Stimulated activated CD4-positive, alpha-beta T cell treated with anti-CD3 and anti-CD28 coated beads, Interleukin-15, amount 100 ng/mL, for 24 hours (primary cell): ENCODE data around the gene BANK1.
"Not testable (repeated sequence)": the region's sequence is repeated elsewhere in the genome, so short reads cannot be mapped to it uniquely, and the experiment has no call there.

Source experiments
- DNase-seq: peaks from one replicate; pipeline ENCODE4 v3.0.0-alpha.2; 2020

Gene BANK1

DNA sequence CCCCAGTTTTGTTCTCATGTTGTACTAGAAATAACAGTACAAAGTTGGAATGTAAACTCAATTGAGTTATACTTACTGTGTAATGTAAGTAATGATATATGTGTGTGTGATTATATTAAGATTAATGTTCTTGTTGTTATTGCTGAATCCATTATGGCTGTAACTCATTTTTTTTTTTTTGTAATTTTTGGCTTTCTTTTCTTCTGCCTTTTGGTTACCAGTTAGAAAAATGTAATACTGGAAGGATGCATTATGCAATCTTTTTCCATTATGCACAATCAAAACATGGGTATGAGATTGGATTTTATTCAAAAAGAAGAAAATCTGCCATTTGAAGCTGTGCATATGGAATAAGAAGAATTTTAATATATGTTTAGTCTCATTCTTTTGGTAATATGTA lies 34.0 kb downstream of the BANK1 start:
- no peak for DNase-seq

GRCh38 chr4:101825953-101826352 lies 35.4 kb downstream of the BANK1 start:
- DNase-seq = no peak

DNA sequence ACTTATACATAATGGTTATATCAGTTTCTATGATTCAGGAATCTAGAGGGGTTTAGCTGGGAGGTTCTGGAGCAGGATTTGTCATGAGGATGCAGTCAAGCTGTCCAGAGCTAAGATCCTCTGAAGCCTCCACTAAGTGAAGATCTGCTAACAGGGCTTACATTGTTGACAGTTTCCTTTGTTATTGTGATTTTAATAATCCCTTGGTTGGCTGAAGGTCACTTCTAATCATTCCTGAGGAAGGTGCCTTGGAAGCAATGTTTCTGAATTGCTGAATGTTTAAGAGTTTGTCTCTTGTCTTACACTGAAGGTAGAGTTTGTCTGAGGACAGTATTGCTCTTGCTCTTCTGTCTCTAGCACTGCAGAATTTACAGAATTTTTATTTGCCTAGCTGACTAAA lies 41.3 kb downstream of the BANK1 start:
- DNase-seq = no peak

GRCh38 chr4:101833480-101833879 lies 43.0 kb downstream of the BANK1 start:
- DNase-seq = no peak

DNA sequence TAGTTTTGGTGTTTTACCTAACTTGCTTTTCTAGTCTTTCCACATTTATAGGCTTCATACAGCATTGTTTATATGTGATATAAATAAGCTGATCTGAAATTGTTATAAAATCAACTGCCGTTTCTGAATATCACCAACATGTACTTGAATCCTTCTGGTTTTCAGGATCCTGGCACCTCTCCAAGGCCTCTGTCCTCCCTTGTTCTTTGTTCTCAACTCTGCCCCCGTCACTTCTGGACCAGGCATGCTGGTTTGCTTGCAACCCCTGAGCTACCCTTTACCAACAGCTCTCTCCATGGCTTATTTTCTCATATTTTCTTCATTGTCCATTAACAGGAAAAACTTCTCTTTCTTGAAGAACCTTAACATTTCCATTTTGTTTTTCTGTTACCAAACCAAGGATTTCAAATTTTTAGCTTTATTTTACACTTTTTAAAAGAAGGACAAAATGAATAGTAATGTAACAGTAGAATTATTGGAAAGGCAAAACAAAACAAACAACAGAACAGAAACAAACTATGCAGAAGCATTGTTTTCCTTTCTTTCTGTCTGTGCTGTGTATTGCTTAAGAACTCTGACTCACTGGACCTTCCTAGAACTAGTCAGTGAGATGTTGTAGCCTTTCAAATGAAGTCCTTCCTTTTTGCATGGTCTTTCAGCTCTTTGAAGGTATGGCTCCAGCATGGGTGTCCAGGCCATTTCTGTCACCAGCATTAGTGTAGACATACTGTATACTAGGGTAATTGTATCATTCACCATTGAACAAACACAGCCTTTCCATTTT lies 44.8 kb downstream of the BANK1 start:
- DNase-seq = no peak

DNA sequence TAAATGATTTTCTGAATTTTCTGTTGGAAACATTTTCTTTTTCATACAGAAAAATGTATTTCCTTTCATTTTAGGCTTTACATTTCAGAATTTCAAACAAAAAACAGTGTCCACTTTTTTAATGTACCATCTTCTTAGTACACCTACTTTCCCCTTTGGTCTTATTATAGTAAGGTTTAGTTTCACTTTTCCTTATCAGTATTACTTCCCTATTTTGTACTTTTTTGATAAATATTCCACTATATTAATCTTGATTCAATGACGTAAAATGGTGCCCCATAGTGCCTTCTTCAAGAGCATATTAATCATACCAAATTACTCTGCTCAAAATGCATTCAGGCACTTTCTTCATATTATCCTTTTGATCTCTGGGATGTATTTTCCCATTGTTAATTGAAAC lies 52.5 kb downstream of the BANK1 start:
- no peak for DNase-seq

GRCh38 chr4:101846550-101846949 lies 56.0 kb downstream of the BANK1 start:
- no peak for DNase-seq

- no peak for DNase-seq
Observed at GRCh38 chr4:101850698-101851097, 60.2 kb downstream of the BANK1 start.

GRCh38 chr4:101851672-101852071 lies 61.1 kb downstream of the BANK1 start:
- DNase-seq = no peak

- DNase-seq = no peak
Observed at GRCh38 chr4:101853028-101853427, 62.5 kb downstream of the BANK1 start.

DNA sequence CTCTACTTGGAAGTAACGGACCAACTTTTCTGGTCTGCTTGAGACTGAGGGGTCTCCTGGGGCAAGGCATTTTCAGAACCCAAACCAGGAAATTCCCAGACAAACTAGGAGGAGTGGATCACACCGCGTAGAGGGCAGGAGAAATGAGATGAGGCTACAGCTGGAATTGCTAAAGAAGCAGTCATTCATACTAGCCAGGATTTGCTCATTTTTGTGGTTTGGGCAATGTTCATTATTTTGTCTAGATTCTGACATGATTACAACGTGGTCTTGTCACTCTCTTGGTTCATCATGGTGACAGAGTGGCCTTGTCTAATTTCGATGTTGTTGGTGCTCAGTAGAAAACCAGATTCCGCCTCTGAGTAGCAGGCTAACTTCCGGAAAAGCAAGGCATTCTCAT lies 63.2 kb downstream of the BANK1 start:
- DNase-seq = no peak

DNA sequence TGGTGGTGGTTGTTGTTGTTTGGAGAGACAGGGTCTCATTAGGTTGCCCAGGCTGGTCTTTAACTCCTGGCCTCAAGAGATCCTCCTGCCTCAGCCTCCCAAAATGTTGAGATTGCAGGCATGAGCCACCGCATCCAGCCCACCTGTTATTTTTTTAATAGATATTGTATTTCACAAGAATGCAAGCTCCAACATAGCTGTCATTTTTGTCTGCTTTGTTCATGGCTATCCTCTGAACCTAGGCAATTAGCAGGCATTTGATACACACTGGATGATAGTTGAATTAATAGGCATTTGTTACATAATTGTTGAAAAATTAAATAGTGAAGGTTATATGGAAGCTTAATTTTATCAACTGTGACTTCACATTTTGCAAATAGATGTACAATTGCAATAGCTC lies 64.7 kb downstream of the BANK1 start:
- DNase-seq = no peak

GRCh38 chr4:101856149-101856548 lies 65.6 kb downstream of the BANK1 start:
- no peak for DNase-seq

GRCh38 chr4:101857176-101857575 lies 66.6 kb downstream of the BANK1 start:
- DNase-seq = no peak

DNA sequence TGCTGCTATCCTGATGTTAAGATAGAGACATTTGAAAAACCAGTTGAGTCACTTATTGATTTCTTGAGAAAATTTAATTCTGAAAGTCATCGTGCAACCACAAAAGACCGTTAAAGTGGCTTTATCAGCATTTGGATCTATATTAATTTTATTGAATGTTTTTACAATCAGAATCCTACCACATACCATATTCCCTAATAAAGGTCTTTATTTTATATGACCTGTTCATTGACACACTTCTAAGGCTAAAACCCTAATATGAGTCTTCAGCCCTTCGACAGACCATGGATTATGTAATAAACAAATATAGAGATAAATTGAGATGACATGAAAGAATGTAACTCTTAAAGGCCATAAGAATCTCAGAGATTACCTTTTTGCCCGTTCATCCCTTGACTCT lies 68.1 kb downstream of the BANK1 start:
- no peak for DNase-seq

GRCh38 chr4:101862595-101862994 lies 72.1 kb downstream of the BANK1 start:
- no peak for DNase-seq

DNA sequence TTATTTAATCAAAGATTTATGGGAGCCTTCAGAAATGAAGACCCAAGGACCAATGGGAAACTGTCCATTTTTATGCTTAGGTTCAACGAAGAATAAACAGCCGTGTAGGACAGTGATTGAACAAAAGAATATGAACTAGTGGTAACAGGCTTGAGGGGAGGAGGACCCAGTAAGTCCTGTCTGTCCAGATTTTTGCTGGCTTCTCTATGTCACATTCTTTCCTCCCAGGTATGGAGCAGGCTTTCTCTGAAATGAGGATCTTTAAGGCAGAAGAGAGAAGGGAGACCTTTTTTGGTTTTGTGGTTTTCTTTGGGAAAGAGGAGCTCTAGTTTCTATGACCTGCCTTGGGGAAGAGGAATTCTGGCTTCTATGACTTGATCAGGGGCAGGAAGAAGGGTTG lies 74.1 kb downstream of the BANK1 start:
- DNase-seq = no peak

GRCh38 chr4:101865501-101866062 lies 75.1 kb downstream of the BANK1 start:
- DNase-seq = no peak

DNA sequence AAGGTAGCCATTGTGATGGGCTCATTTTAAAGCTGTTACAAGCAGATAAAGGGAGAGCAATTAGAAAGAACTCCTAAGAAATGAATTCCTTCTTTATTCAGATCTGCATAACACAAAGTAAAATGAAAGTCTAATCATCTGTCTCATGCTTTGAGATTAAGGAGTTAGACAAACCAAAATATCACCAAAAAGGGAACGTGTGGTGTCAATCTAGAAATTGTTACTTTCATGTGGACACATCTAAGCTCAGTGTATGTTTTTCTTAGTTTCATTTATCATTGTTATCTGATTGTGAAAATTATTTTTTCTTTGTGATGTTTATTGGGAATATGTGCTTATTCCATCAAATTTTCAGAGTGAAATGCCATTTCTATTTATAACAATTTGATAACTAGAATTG lies 80.3 kb downstream of the BANK1 start:
- no peak for DNase-seq

- DNase-seq = no peak
Observed at GRCh38 chr4:101871962-101872676, 81.6 kb downstream of the BANK1 start.

- DNase-seq = no peak
Observed at GRCh38 chr4:101885574-101885973, 95.0 kb downstream of the BANK1 start.

DNA sequence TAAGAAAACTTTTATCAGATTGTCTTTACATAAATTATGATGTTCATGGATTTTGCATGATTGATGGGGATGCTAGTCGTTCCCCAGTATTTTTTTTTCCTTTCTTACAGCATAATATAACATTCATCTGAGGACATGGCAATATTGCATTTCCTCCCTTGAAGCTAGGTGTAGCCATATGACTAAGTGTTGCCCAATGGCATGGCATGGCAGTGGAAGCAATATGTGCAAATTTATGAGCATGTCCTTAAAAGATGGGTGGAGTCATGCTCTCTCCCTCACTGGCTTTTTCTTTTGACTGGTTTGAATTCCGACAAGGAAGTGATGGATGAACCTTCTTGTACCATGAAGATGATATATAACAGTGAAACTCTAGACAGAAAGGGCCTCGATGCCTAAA lies 96.3 kb downstream of the BANK1 start:
- DNase-seq = no peak

GRCh38 chr4:101888472-101888871 lies 97.9 kb downstream of the BANK1 start:
- DNase-seq = no peak

- DNase-seq = not testable (repeated sequence)
Observed at GRCh38 chr4:101905527-101905926, 115.0 kb downstream of the BANK1 start.
